HG02623 (cell line): Measurements from ENCODE around the gene DTNBP1.

ENCODE experiments used
- ATAC-seq: cut with Tn5 transposase; IDR thresholded peaks from one replicate; pipeline ENCODE4 v1.9.1; 2021; ENCODE audit warnings: moderate library complexity; ENCODE audit not compliant: unreplicated experiment

The DTNBP1 gene

DNA sequence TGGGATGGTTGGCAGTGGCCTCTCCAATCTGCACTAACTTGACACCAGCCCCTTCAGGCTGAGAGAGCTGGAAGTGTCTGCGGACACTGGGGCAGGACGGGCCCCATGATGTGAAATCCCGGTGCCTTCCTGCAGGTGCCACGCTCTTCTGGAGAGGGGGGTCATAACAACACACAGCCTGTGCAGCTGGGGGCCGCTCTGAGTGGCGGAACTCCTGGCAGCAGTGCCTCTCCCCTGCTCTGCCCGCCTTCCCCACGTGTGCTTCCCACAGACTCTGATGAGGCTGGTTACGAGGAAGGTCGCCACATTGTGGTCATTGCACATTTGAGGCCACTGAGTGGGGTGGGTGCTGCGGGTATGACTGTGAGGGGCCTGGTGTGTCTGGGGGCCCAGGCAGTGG is 145.2 kb downstream of the DTNBP1 start:
- no peak for ATAC-seq

DNA sequence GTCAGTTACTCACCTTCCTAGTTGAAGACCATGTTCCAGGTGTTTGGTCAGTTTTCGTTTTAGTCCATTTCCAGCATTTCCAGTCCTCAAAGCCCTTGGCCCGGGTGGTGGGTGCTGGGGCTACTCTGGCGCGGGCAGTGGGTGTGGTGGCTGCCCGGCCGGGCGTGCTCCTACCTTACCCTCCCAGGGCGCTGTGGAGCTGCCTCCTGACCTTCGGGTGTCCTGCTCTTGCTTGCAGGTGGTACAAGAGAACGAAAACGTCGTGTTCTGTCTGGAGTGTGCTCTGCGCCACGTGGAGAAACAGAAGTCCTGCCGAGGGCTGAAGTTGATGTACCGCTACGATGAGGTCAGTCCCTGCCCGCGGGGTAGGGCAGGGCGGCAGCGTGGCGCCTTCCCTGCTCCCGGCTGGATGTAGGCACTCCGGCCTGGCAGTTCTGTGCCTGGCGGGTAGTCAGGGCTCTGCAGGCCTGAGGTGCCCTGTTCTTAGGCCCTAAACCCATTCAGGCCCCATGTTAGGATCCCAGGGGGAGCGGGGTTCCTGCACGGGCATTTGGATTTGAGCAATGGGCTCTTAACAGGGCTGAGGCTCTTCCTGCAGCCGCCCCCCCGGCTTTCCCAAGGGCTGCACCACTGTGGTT is 145.8 kb downstream of the DTNBP1 start:
- no peak for ATAC-seq

DNA sequence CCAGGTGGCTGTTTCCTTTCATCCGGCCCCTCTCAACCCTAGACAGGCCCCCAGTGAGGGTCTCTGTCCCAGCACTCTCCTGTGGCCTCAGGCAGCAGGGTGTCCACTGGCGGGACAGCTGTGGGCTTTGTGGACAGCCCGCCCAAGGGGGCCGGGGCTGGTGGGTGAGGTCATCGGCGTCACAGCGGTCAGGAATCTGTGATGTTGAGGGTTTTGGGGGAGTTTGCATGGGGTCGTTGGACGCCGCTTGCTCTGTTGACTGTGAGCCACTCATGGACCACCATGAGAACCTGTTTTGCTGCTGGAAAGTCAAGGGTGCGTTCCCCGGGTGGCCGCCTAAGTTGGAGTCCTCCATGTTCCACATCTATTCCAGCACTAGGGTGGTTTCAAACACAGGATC is 146.4 kb downstream of the DTNBP1 start:
- no peak for ATAC-seq

DNA sequence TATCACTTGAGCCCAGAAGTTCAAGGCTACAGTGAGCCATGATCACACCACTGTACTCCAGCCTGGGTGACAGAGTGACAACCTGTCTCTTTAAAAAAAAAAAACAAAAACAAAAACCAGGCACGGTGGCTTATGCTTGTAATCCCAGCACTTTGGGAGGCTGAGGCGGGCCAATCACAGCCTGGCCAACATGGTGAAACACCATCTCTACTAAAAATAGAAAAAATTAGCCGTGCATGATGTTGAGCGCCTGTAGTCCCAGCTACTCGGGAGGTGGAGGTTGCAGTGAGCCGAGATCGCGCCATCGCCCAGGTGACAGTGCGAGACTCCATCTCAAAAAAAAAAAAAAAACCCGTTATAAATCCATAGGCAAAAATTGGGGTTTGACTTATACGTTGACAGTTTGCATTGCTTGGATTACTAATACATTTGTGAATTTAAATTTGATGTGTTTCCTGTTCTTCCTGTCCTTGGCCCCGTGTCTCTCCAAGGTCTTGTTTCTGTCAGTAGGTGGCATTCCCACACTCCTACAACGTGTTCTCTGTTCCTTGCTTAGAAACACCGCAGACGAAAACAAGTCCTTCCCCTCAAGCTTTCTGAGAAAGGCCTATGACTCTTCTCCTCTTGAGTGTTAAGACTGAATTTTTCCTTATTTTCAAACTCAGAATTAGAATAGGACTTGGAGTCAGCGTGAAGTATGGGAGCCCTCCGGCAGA is 147.0 kb downstream of the DTNBP1 start:
- ATAC-seq, result no peak

DNA sequence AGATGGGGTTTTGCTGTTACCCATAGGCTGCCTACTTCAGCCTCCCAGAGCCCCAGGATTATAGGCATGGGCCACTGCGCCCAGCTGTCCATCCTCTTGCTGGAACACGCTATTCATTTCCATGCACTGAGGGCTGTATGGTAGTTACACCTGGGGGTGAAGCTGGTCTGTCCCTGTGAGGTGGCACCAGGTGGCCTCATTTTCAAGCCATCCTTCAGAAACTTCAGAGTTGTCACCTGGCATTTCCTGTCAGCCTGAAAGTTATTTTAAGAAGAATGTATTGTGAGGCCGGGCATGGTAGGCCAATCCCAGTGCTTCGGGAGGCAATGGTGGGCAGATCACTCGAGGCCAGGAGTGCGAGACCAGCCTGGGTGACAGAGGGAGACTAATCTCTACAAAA is 147.6 kb downstream of the DTNBP1 start:
- no peak for ATAC-seq

DNA sequence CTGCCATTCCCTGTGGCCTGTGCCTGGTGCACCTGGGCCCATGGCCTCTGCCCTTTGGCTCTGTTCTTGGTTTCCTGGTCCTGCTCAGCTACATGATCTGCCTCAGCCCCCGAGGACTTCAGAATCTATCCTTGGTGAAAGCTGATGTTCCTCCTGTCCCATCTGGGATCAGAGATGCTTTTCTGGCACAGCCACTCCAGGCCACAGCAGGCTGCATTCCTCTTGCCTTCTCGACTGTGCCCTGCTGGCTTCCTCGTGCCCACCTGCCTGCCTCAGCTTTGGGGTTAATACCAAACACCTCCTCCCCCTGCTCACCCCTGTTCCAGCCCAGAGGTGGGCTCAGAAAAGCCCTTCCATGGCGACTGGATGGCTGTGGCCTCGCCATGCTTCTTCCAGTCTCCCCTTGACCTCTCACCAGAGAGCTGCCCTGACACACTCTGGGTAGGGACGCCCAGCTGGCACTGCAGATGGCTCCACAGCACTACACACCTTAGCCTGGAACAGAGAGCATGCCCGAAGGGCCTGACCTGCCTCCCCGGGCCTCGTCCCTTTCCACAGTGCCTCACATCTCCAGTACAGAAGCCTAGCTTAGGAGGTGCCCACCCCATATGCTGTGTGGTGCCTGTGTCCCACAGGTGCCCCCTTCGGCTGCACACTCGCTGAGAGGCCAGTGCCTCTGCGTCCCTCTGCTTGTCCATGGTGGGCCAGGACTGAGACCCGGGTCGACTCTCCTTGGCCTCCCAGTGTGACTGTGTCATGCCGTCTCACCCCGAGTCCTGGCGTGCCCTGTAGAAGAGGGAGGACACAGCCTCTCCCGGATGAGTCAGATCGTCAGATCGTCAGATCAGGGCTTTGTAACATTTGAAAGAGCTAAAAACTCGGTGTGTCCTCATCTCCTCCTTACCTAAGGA is 148.8 kb downstream of the DTNBP1 start:
- no peak for ATAC-seq

DNA sequence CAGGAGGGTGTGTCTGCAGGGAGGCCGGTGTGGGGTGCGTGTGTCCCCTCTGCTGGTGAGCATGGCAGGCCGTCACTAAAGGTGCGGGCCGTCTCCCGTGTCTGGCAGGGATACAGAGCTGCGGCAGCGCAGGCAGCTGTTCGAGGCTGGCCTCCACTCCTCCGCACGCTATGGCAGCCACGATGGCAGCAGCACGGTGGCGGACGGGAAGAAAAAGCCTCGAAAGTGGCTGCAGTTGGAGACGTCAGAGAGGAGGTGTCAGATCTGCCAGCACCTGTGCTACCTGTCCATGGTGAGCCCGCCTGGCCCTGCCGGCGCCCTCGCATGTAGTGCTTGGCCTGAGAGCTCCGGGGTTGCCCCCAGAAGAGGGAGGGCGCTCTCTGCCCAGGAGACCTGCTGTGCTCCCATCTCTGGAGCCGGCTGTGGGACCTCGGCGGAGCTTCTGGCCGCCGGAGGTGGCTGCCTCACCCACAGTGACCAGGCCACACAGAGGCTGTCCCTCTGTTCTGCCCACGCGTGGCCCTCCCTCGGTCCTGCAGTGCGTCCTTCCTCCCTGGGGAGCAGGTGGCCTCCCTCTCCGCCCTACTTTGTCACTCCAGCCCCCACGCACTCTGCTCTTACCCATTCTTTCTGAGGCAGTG is 149.6 kb downstream of the DTNBP1 start:
- no peak for ATAC-seq

DNA sequence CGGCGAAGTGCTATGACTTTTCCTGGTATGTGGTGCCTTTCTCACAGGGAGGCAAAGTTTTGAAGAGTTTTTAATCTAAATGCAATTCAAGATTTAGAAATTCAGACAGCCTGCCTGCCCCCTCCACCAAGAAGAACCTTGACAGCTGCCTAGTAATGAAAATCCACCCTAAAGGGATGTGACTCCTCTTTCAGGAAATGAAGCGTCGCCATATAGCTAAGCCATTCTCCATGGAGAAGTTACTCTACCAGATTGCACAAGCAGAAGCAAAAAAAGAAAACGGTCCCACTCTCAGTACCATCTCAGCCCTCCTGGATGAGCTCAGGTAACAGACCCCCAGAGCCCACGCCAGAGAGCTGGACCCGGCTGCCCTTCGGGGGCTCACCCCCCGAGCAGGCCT is 150.1 kb downstream of the DTNBP1 start:
- no peak for ATAC-seq

DNA sequence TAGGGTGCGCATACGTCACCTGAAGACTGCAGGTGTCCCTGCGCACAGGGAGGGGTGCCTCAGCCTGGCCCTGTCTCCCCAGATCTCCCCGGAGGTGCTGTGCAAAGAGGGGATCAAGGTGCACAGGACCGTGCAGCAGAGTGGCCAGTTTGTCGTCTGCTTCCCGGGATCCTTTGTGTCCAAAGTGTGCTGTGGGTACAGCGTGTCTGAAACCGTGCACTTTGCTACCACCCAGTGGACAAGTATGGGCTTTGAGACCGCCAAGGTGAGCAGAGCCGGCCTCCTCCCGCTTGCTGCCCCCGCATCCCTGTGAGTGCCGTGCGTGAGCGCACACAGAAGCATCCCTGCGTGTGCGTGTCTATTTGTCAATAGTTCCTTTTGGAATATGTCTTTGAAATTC is 150.7 kb downstream of the DTNBP1 start:
- no peak for ATAC-seq

DNA sequence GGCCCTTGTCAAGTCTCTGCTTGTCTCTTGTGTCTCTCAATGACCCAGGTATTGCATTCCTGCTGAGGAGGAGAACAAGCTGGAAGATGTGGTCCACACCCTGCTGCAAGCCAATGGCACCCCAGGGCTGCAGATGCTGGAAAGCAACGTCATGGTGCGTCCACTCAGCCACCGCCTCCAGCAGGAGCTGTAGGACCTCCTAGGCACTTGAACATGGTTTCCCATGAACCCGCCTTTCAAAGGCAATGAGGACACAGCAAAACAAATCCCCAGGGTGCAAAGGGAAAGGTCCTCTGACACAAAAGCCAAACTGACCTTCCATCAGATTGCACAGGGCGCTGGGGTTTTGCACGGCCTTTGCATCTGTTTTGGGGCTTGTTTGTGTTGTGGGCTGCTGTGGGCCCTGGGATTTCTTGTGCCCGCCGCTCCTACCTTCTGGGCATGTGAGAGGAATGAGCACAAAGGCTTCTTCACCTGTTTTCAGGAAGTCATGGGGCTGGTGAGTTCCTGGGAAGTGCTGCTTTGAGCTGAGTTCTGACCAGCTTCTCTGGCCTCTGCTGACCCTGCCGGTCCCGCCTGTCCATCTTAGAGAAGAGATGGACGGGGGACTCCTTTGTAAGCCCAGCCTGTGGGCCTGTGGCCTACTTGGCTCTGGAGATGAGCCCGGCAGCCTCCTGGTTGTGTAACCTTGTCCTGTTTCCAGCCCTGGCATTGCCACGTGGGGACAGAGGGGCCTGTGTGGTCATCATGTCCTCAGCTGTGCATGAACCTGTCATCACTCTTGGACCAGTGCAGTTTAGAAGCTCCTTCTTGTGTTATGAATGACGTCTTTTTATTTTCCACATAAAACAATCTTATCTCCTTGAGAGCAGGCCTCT is 151.3 kb downstream of the DTNBP1 start:
- ATAC-seq, result no peak

DNA sequence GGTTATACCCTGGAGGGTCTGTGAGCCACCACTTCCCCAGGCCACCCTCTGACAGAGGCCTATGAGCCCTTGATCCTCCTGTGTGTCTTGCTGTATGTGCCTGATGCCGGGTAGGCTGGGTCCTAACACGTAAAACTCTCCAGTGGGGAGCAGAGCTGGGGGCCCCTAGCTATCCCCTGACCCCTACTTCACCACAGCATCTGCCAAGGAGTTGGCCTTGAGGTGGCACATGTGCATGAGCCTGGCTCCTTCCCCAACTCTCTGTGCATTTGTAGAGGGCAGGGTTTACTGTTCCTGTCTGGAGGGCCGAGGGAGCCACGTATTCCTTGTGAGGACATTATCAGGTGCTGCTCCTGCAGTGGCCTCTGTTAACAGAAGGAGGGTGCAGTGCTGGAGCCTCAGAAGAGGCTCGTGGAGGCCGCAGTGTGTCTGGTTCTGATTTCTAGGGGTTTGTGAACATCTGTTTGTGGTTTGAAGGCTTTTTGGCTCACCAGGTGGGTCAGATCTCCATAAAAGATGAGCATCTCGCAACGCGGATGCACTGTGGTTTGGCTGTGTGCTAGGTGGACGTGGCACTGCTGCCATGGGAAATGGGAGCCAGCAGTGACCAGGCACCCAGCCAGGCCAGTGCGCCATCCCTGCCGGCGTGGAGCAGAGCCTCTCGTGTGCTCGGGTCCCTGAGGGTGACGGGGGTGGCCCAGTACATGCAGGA is 152.1 kb downstream of the DTNBP1 start:
- ATAC-seq, result no peak

DNA sequence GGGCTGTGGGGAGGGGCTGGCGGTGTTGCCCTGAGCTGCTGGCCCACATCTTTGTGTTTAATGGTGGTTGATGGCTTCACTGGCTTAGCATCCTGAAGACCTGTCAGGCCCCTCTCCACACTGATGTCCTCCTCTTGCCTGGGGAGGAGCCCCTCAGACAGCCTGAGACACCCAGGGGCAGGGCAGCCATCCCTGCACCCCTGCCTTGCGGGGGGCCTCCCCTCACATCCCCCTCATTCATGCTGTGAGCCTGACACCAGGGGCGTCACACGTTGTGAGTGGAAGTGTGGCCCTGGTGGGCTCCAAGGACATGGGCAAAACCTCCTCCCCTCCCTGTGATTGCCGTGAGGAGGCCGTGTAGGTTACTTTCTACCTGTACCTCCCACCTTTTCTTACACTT is 152.7 kb downstream of the DTNBP1 start:
- no peak for ATAC-seq

DNA sequence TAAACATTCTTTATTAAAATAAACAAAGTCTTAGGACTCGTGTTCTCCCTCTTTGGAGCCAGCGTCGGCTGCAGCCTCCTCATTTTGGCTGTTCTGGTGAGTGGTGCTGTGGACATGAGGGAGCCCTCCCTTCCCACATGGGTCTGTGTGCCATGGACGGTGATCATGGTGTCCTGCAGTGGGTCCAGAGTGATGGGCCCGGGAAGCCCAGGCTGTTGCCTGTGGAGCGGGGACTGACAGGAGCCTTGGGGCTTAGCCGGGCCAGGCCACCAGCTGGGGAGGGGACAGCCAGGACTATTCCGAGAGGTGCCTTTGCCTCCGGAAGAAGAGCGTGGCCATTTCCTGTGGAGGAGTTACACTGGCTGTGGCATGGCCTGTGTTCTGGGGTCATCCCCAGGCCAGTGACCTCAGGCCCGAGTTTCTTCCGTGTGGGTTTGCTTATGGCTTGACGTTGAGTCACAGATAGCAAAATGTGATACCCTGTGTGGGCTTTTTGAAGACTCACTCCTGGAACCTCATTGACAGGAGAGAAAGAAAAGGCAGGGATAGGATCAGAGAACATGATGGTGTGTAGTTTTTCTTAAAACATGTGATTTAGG is 153.4 kb downstream of the DTNBP1 start:
- no peak for ATAC-seq

DNA sequence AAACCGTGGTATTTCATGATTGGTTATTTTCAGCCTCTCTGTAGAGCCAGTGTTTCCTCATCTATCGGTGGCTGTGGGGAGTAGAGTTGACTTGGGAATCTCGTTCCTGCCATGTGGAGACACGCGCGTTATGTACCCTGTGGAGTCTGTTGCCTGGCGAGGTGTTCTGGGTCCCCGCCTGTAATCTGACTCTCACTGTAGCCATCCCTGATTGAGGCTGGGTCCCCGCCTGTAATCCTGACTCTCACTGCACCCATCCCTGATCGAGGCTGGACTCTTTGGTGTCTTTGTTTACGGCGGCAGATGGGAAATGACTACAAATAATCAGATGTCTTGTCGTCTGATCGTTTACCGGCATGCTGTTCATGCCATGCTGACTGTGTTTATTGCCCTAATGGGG is 153.9 kb downstream of the DTNBP1 start:
- no peak for ATAC-seq

DNA sequence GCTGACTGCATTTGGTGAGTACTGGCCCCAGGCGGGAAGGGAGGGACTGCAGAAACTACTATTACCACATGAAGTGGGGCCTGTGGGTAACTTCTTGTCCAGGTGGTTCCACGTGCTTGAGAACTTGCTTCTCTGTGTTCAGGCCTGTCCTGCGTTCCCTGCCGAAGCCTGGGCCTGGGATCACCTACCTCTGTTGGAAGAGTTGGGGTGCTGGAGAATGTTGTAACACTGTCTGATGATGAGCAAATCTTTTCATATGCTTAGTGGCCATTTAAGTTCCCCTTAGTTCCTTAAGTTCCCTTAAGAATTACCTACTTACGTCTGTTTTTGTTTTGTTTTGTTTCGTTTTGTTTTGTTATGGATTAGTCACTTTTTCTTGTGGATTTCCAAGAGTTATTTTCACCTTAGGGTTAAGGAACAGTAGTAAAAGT is 154.4 kb downstream of the DTNBP1 start:
- ATAC-seq, result no peak

DNA sequence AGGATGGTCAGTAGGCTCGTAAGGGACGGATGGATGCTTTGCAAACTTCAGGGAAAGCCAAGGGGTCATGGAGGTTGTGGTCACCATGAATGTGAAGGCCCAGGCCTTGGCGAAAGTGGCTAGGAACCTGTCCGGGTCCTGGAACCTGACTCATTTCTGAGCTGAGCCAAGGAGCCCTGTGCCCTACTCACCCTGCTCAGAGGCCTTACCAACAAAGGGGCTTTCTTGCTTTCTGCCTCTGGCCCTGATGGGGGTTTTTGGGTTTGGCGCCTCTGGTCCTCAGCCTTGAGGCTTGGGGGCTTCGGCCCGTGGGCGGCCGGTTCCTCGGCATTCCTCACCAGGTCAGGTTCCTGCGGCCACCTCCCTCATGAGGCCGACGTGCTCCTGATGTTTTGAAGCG is 155.1 kb downstream of the DTNBP1 start:
- ATAC-seq, result no peak

DNA sequence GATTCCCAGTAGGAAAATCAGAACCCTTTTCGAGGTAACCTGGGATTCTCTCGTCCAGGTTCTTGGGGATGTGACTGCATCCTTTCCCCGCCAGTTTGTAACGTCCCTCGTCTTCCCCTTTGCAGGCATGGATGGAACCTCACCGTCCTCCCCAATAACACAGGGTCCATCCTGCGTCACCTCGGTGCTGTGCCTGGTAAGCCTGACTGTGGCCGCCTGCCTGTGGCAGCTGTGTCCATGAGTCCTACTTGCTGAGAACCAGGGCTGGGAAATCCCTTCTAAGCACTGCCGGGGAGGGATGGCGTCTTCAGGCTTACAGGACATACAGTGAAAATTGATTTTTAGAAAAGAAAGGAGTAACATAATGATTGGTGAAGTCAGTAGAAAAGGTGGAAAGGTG is 155.6 kb downstream of the DTNBP1 start:
- ATAC-seq, result no peak

DNA sequence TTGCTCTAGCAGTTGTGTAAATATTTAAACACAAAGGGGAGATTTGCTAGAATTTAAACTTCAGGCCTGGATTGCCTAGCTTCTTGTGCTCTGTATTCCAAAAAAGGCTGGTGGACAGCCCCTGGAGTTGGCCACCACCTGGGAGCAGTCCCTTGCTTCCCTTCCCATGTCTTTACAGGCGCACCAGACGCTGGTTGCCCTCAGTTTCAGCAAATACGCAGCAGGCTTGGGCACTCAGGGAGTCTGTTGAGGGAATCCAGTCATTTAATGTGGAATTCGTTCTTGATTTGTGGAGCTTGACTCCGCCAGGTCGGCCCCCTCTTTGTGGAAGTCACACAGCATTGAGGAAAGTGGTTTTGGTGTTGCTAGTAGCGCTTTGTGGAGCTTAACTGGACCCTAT is 156.8 kb downstream of the DTNBP1 start:
- ATAC-seq, result no peak

DNA sequence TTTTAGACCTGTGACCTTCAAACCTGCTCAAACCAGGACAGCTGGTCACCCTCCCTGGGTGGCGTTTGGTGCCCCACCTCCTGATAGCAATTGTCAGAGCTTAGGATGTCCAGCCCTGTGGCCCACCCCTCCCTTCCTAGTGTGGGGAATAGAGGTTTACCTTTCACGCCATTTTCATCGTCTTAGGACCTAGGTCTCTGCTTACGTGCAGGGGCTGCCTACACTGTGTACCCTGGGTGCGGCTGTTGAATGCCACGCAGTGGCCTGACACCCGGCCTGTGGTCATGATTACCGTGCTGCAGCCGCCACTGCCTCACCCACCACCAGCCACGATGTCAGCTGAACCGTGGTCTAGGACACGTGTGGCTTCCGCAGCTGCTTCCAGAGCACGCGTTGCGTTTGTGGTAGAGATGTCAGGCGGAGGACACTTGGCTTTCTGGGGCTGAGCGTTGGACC is 157.3 kb downstream of the DTNBP1 start:
- no peak for ATAC-seq
